Measurements from ENCODE around the gene CFAP210.

DNA sequence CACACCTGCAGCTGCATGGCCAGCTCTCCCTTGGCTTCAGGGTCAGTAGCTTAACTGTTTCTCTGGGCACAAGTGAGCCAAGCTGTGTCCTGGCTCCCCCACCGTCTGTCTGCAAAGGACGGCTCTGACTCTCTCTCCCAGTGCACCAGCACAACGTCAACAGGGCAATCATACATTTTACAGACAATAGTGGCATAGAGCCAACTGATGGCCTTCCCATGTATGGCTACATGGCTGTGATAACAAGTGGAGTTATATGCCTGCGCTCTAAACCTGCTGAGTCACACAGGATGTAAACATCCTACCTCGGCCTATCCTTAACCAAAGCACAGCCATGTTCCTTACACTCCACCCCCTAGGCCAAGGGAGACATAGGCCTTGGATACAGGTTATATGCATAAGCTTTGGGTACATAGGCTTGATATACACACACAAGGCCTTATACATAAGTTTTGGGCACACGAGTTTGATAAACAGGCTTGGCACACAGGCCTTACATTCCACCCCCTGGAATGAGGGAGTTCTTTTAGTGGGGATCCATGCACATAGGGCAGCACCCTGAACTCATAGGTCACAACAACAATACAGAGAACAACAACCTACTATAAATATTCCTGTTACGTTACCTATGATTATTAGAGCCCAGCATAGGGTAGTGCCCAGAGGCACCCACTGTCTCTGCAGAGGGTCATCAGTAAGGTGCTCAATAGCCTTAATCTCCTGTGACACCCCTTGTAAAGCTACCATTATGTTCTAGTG is 17.7 kb upstream of the CFAP210 start:
- TF ChIP-seq POLR2AphosphoS5 (IDR thresholded peaks at IDR 0.05; ENCODE audit: control insufficient read depth, insufficient read depth, low read depth, low read length) (no peak), TCF7L2 (IDR thresholded peaks at IDR 0.05; ENCODE audit: low read depth, low read length) (no peak), HDAC2 (IDR thresholded peaks at IDR 0.05) (peak; percentile 60), DMBX1 (CRISPR knock-in tag; IDR thresholded peaks at IDR 0.05; ENCODE audit: borderline replicate concordance) (peak; percentile 100), POLR2A (conservative IDR thresholded peaks at IDR 0.05) (no peak)
- TF ChIP-seq, protein P1, sequence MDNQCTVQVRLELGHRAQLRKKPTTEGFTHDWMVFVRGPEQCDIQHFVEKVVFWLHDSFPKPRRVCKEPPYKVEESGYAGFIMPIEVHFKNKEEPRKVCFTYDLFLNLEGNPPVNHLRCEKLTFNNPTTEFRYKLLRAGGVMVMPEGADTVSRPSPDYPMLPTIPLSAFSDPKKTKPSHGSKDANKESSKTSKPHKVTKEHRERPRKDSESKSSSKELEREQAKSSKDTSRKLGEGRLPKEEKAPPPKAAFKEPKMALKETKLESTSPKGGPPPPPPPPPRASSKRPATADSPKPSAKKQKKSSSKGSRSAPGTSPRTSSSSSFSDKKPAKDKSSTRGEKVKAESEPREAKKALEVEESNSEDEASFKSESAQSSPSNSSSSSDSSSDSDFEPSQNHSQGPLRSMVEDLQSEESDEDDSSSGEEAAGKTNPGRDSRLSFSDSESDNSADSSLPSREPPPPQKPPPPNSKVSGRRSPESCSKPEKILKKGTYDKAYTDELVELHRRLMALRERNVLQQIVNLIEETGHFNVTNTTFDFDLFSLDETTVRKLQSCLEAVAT (IDR thresholded peaks at IDR 0.05) = no peak
- TF ChIP-seq, protein P2, sequence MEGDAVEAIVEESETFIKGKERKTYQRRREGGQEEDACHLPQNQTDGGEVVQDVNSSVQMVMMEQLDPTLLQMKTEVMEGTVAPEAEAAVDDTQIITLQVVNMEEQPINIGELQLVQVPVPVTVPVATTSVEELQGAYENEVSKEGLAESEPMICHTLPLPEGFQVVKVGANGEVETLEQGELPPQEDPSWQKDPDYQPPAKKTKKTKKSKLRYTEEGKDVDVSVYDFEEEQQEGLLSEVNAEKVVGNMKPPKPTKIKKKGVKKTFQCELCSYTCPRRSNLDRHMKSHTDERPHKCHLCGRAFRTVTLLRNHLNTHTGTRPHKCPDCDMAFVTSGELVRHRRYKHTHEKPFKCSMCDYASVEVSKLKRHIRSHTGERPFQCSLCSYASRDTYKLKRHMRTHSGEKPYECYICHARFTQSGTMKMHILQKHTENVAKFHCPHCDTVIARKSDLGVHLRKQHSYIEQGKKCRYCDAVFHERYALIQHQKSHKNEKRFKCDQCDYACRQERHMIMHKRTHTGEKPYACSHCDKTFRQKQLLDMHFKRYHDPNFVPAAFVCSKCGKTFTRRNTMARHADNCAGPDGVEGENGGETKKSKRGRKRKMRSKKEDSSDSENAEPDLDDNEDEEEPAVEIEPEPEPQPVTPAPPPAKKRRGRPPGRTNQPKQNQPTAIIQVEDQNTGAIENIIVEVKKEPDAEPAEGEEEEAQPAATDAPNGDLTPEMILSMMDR (IDR thresholded peaks at IDR 0.05 in 2 of 3, conservative IDR thresholded peaks at IDR 0.05 in 1 of 3; ENCODE audit: insufficient read depth in 2 of 3, low read depth in 1 of 3, low read length in 3 of 3) = no peak
